GM12865 (cell line): ENCODE data around the gene OR10J5.
"Not testable (repeated sequence)": the region's sequence is repeated elsewhere in the genome, so short reads cannot be mapped to it uniquely, and the experiment has no call there.

Source experiments
- DNase-seq: peaks from one replicate; pipeline ENCODE4 v3.0.0; 2010; ENCODE audit warnings: low read depth
- H3K4me3 ChIP-seq: 2 replicates; pipeline ENCODE4 v1.5.1; 2011; ENCODE audit warnings: mild to moderate bottlenecking, low read depth, low read length, control low read depth
- TF ChIP-seq, protein P1 (sequence below): IDR thresholded peaks from 2 replicates; pipeline ENCODE4 v1.5.1; 2011; ENCODE audit warnings: low read length, control low read depth, low read depth, inconsistent platforms; ENCODE audit not compliant: insufficient read depth; ENCODE audit errors: missing control alignments

The OR10J5 gene

DNA sequence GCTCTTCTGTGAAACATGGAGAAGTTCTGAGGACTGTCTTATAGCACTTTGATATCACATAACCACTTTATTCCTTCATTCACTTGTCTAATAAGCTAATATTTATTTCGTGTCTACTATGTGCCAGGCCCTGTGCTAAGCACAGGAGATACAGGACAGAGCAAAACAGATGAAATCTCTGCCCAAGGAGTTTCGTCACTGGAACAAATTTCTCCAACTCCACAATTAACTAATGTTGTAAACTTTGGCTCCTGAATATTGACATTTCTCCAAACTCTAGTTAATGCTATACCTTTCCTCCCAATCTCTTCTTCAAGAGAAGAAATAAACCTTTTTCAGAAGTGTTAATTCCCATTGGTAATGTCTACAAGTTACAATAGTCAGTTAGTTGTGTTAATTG lies 24.8 kb upstream of the OR10J5 start:
- no peak overlapping the region for H3K4me3 ChIP-seq
- no peak for DNase-seq
- TF ChIP-seq, protein P1, sequence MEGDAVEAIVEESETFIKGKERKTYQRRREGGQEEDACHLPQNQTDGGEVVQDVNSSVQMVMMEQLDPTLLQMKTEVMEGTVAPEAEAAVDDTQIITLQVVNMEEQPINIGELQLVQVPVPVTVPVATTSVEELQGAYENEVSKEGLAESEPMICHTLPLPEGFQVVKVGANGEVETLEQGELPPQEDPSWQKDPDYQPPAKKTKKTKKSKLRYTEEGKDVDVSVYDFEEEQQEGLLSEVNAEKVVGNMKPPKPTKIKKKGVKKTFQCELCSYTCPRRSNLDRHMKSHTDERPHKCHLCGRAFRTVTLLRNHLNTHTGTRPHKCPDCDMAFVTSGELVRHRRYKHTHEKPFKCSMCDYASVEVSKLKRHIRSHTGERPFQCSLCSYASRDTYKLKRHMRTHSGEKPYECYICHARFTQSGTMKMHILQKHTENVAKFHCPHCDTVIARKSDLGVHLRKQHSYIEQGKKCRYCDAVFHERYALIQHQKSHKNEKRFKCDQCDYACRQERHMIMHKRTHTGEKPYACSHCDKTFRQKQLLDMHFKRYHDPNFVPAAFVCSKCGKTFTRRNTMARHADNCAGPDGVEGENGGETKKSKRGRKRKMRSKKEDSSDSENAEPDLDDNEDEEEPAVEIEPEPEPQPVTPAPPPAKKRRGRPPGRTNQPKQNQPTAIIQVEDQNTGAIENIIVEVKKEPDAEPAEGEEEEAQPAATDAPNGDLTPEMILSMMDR = no peak

DNA sequence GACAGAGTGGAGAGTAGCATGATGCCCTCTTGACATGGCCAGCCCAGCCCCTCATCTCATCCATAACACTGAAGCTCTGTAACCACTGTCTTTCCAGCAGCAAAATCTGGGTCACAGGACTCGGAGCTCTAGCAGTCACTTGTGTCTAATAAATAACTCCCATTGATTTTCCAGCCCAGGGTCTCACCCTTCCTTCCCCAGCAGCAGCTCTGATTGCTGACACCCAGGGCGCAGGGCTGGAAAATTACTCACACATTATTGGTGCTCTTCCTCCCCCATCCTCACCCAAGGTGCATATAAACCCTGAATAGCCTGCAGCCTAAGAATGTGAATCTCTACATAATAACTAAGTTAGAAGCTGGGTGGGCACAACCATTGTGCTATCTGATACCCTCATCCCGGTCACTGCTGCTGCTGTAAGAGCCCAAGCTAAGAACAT lies 21.1 kb upstream of the OR10J5 start:
- TF ChIP-seq, protein P1 = no peak
- no peak for DNase-seq
- no peak overlapping the region for H3K4me3 ChIP-seq

DNA sequence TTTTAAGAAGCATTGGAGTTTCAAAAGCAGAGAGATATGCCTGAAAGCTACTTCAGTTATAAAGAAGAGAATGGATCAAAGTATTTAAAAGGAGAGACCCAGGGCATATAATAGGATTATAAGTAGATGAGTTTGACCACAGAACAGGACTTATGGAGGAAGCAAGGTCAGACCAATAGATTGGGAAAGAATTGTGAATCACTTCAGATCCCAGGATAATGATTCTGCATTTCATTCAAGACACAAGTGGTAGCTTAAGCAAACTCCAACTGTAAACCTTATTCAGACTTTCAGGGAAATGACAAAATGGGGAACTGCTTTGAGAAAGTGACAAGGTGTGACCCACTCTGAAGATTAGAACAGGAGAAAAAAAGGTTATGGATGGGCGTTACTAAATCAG lies 18.9 kb upstream of the OR10J5 start:
- no peak for DNase-seq
- no peak overlapping the region for H3K4me3 ChIP-seq
- TF ChIP-seq, protein P1 = no peak

DNA sequence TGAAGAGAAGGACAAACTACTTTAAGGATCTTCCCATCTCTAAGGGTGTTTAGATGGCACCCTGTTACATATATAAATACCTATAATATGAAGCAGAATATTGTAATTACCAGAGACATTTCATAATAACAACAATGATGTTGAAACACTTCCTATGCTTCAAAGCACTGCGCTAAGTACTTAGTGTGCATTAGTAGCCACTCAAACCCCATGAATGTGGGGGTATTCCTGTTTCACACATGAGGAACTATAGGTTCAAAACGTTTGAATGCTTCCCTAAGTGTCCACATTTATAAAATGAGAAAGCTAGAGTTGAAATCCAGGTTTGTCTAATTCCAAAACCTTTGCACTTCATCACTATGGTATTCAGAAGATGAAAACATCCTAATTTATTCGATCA lies 18.5 kb upstream of the OR10J5 start:
- DNase-seq = no peak
- TF ChIP-seq, protein P1 = no peak
- H3K4me3 ChIP-seq = no peak overlapping the region

DNA sequence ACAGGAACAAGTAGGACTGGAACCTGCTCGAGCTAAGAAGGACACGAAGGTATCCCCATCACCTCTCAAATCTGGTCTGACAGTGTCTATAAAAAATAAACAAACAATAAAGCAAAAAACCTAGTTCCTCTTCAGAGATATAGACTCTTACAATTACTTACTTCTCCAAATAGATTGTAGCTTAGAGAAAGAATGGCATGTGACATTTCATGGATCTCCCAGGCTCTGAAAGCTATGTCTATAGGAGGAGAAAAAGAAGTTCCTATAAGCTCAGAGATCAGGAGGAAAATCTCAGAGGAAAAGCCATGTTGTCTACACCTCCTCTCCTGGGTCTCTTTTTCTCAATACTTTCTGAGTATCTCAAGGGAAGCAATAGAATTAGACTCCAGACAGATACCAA lies 12.3 kb upstream of the OR10J5 start:
- no peak for DNase-seq
- TF ChIP-seq, protein P1 = no peak
- no peak overlapping the region for H3K4me3 ChIP-seq

DNA sequence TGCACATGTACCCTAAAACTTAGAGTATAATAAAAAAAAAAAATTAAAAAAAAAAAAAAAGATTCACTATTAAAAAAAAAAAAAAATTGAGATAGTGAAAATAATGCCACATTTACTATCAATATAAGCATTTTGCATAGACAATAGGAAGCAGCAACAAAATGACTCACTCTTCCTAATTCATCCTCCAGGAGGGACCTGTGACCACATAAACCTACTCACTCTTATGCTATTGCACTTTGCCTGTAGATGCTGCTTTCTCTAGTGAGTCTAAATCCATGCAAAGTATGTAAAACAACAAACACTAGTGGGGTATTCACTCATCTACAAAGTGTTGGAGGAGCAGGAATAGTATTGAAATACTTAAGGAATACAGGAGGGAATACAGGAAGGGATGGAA lies 2.9 kb downstream of the OR10J5 start:
- no peak overlapping the region for H3K4me3 ChIP-seq
- TF ChIP-seq, protein P1 = no peak
- no peak for DNase-seq

DNA sequence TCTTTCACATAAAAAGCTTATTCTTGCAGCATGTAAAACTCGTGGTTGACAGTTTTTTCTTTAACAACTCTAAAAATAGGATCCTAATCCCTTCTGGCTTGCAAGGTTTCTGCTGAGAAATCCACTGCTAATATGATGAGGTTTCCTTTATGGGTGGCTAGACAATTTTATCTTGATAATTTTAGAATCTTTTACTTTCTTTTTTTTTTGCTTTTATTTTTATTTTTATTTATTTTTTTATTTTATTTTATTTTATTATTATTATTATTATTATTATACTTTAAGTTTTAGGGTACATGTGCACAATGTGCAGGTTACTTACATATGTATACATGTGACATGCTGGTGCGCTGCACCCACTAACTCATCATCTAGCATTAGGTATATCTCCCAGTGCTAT lies 11.0 kb downstream of the OR10J5 start:
- H3K4me3 ChIP-seq, DNase-seq: not testable (repeated sequence)

DNA sequence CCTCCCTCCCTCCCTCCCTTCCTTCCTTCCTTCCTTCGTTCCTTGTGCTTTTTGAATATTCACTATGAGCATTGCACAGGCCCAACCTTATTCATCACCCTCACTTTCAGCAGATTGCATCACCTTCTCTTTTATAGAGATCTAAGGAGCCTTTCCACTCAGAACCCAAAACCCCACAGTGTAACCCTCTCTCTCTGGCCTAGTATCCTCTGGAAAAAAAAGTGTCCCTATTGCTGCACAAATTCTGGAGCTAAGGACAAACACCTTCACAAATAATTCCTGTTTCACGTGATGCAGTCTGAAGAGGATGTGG lies 25.6 kb downstream of the OR10J5 start:
- no peak for DNase-seq
- TF ChIP-seq, protein P1 = no peak
- no peak overlapping the region for H3K4me3 ChIP-seq
